Neural progenitor cell (in vitro differentiated cells): Measurements from ENCODE around the gene MGME1. TPM values are rescaled to one million over a fixed set of nuclear protein-coding genes. Genes with fewer than 3 reads are reported as not detected.

Source experiments
- DNase-seq: peaks from one replicate; pipeline ENCODE4 v3.0.0-alpha.2; 2016; ENCODE audit warnings: low spot score
- H2AFZ ChIP-seq: fragments of 200-600 bp; sonication (generic); replicated peaks from 2 replicates; pipeline ENCODE4 v1.6.1; 2016; ENCODE audit warnings: antibody characterized with exemption
- H3F3A ChIP-seq: fragments of 200-600 bp; sonication (generic); 2 replicates; pipeline ENCODE4 v1.6.1; 2016; ENCODE audit warnings: antibody characterized with exemption, low read depth
- H3K27ac ChIP-seq: fragments of 200-600 bp; sonication (generic); 2 replicates; pipeline ENCODE4 v1.5.1; 2016; ENCODE audit warnings: mild to moderate bottlenecking
- H3K27me3 ChIP-seq: fragments of 200-600 bp; sonication (generic); 2 replicates; pipeline ENCODE4 v1.6.1; 2016; ENCODE audit warnings: mild to moderate bottlenecking, moderate library complexity
- H3K36me3 ChIP-seq: fragments of 200-600 bp; sonication (generic); 2 replicates; pipeline ENCODE4 v1.5.1; 2016
- H3K4me1 ChIP-seq: fragments of 200-600 bp; sonication (generic); 2 replicates; pipeline ENCODE4 v1.6.1; 2016; ENCODE audit warnings: mixed run types
- H3K4me2 ChIP-seq: fragments of 200-600 bp; sonication (generic); 2 replicates; pipeline ENCODE4 v1.6.1; 2016
- H3K4me3 ChIP-seq: fragments of 200-600 bp; sonication (generic); 2 replicates; pipeline ENCODE4 v1.5.1; 2016
- H3K79me2 ChIP-seq: fragments of 200-600 bp; sonication (generic); 2 replicates; pipeline ENCODE4 v1.6.1; 2016; ENCODE audit warnings: low read depth
- H3K9ac ChIP-seq: fragments of 200-600 bp; sonication (generic); 2 replicates; pipeline ENCODE4 v1.6.1; 2016
- H3K9me3 ChIP-seq: fragments of 200-600 bp; sonication (generic); 2 replicates; pipeline ENCODE4 v1.5.1; 2016; ENCODE audit warnings: low read depth
- H4K20me1 ChIP-seq: fragments of 200-600 bp; sonication (generic); 2 replicates; pipeline ENCODE4 v1.6.1; 2016; ENCODE audit warnings: low read depth
- H3K27ac Mint-ChIP-seq: 3 replicates; pipeline ENCODE4 v1.8.0; 2021; ENCODE audit warnings: mixed read lengths
- H3K27me3 Mint-ChIP-seq: 2 replicates; pipeline ENCODE4 v1.8.0; 2022; ENCODE audit warnings: low read depth, mild to moderate bottlenecking, inconsistent platforms, moderate library complexity, mixed read lengths; ENCODE audit not compliant: insufficient read depth
- H3K36me3 Mint-ChIP-seq: 3 replicates; pipeline ENCODE4 v1.8.0; 2021; ENCODE audit warnings: mixed read lengths
- H3K4me1 Mint-ChIP-seq: 3 replicates; pipeline ENCODE4 v1.8.0; 2021; ENCODE audit warnings: mixed read lengths
- H3K4me3 Mint-ChIP-seq: 3 replicates; pipeline ENCODE4 v1.8.0; 2021; ENCODE audit warnings: mild to moderate bottlenecking, moderate library complexity, mixed read lengths
- H3K9me3 Mint-ChIP-seq: 3 replicates; pipeline ENCODE4 v1.8.0; 2020; ENCODE audit warnings: mixed read lengths
- CTCF ChIP-seq: fragments of 200-600 bp; sonication (generic); IDR thresholded peaks from 2 replicates; pipeline ENCODE4 v1.5.1; 2017; ENCODE audit warnings: antibody characterized with exemption, mild to moderate bottlenecking
- EZH2 ChIP-seq: fragments of 200-600 bp; sonication (generic); IDR thresholded peaks from 2 replicates; pipeline ENCODE4 v1.6.1; 2017; ENCODE audit warnings: antibody characterized with exemption, mild to moderate bottlenecking, moderate library complexity
- EZH2phosphoT487 ChIP-seq: fragments of 200-600 bp; sonication (generic); IDR thresholded peaks from 2 replicates; pipeline ENCODE4 v1.6.1; 2017; ENCODE audit warnings: antibody characterized with exemption
- total RNA-seq: library from RNA; depleted of rRNA; stranded (reverse); fragments of >200 nt; gene quantifications from 2 replicates; pipeline ENCODE4 v1.2.3, GENCODE V29; 2015; ENCODE audit warnings: low replicate concordance

MGME1 gene
- total RNA-seq, 1 donor from 2014 or later: 87.2 TPM

GRCh38 chr20:18012901-18013300 is 44.1 kb downstream of the MGME1 start:
- no peak overlapping the region for H3K4me3 Mint-ChIP-seq
- H3K4me1 Mint-ChIP-seq: peaks cover 17% of the 10 kb centered on the region
- Histone ChIP-seq H3F3A (no peaks in the 10 kb centered on the region), H3K4me3 (no peak overlapping the region), H3K4me1 (no peaks in the 10 kb centered on the region), H3K27me3 (no peaks in the 10 kb centered on the region), H3K9me3 (no peaks in the 10 kb centered on the region), H3K9ac (no peak overlapping the region), H4K20me1 (no peaks in the 10 kb centered on the region), H3K79me2 (no peaks in the 10 kb centered on the region), H3K36me3 (no peaks in the 10 kb centered on the region), H3K27ac (no peak overlapping the region), H3K4me2 (no peak overlapping the region), H2AFZ (no peak overlapping the region)
- peaks cover 4% of the 10 kb centered on the region for H3K27me3 Mint-ChIP-seq
- H3K27ac Mint-ChIP-seq: no peak overlapping the region
- DNase-seq: no peak
- TF ChIP-seq EZH2phosphoT487 (no peak), EZH2 (no peak), CTCF (no peak)
- H3K36me3 Mint-ChIP-seq: peaks cover 2% of the 10 kb centered on the region
- H3K9me3 Mint-ChIP-seq: peaks cover 5% of the 10 kb centered on the region

- H3K4me3 Mint-ChIP-seq: no peak overlapping the region
- H3K4me3 ChIP-seq: no peak overlapping the region
- TF ChIP-seq EZH2phosphoT487: no peak
- TF ChIP-seq CTCF: no peak
- no peak for TF ChIP-seq EZH2
- no peaks in the 10 kb centered on the region for H4K20me1 ChIP-seq
- H3K79me2 ChIP-seq: no peaks in the 10 kb centered on the region
- H3K9me3 Mint-ChIP-seq: peaks cover 5% of the 10 kb centered on the region
- H3K9ac ChIP-seq: no peak overlapping the region
- no peak overlapping the region for H3K27ac Mint-ChIP-seq
- no peaks in the 10 kb centered on the region for H3K27me3 ChIP-seq
- H3F3A ChIP-seq: no peaks in the 10 kb centered on the region
- H3K4me1 ChIP-seq: no peaks in the 10 kb centered on the region
- H3K36me3 ChIP-seq: no peaks in the 10 kb centered on the region
- H3K9me3 ChIP-seq: no peaks in the 10 kb centered on the region
- no peak overlapping the region for H3K4me2 ChIP-seq
- peaks cover 4% of the 10 kb centered on the region for H3K27me3 Mint-ChIP-seq
- H3K27ac ChIP-seq: no peak overlapping the region
- H2AFZ ChIP-seq: no peak overlapping the region
- peaks cover 2% of the 10 kb centered on the region for H3K36me3 Mint-ChIP-seq
- peaks cover 10% of the 10 kb centered on the region for H3K4me1 Mint-ChIP-seq
- DNase-seq: no peak
These were observed 45.6 kb downstream of the MGME1 start for GRCh38 chr20:18014411-18014810.

GRCh38 chr20:18016772-18017171 is 48.0 kb downstream of the MGME1 start:
- no peak overlapping the region for H3K4me2 ChIP-seq
- H2AFZ ChIP-seq: no peak overlapping the region
- H3K9ac ChIP-seq: no peak overlapping the region
- Mint-ChIP-seq H3K27me3 (peaks cover 6% of the 10 kb centered on the region), H3K9me3 (peaks cover 3% of the 10 kb centered on the region), H3K27ac (no peak overlapping the region), H3K36me3 (no peaks in the 10 kb centered on the region), H3K4me1 (peaks cover under 1% of the 10 kb centered on the region), H3K4me3 (no peak overlapping the region)
- no peak for TF ChIP-seq EZH2
- no peak for TF ChIP-seq EZH2phosphoT487
- TF ChIP-seq CTCF: no peak
- H3K79me2 ChIP-seq: no peaks in the 10 kb centered on the region
- H4K20me1 ChIP-seq: no peaks in the 10 kb centered on the region
- H3K27ac ChIP-seq: no peak overlapping the region
- H3K4me3 ChIP-seq: no peak overlapping the region
- no peak for DNase-seq
- no peaks in the 10 kb centered on the region for H3K9me3 ChIP-seq
- H3K36me3 ChIP-seq: no peaks in the 10 kb centered on the region
- no peaks in the 10 kb centered on the region for H3K4me1 ChIP-seq
- no peaks in the 10 kb centered on the region for H3K27me3 ChIP-seq
- peaks cover 3% of the 10 kb centered on the region for H3F3A ChIP-seq
